Measurements from ENCODE around the gene MGME1. TPM values are rescaled to one million over a fixed set of nuclear protein-coding genes. Genes with fewer than 3 reads are reported as not detected.
A peak's percentile ranks its signal among the peaks of the same experiment; 100 is the strongest.

MGME1 gene
- total RNA-seq, 1 experiment from 2014 or later: 34.9 TPM

DNA sequence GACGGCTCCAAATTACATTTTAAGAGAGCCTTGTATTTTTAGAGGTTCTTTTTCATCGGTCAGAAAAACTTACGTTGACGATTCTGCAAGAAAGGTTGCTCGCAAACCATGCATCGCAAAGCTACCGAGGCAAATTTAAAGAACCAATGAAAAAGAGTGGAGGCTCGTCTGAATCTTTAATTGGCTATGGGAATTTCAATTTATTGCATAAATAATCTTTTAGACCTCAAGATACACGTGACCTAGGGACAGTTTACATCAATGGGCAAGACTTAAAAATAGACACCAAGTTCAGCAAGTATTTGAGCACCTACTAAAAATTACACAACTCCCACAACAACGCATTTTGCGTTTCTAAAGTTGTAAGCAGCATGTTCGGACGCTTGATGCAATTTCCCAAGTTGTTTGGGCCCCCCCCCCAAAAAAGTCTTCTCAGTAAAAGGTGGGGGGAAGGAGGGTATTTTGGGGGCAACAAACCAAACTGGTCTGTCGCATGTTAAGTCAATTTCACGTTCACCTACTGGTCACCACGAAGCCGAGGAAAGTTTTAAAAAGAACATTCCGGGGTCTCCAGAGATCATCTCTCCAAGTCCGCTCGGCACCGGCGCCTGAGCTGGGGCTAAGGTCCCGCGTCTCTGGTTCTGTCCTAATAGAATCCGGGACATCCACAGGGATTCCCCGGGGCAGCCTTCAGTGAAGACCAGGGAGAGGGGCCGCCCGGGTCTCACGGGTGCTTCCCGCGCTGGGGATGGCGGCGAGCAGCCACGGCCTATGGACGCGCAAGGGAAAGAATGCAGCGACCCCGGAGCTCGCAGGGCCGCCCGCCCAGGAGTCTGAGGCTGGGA is 1.1 kb upstream of the MGME1 start:
- peak; percentile 43 for DNase-seq (ENCODE audit: low read depth, low spot score)
- in situ Hi-C loops (cut with HindIII; ENCODE audit: low pct_unique_long_range_greater_than_20kb, low sequenced_read_pairs): no loop called here

DNA sequence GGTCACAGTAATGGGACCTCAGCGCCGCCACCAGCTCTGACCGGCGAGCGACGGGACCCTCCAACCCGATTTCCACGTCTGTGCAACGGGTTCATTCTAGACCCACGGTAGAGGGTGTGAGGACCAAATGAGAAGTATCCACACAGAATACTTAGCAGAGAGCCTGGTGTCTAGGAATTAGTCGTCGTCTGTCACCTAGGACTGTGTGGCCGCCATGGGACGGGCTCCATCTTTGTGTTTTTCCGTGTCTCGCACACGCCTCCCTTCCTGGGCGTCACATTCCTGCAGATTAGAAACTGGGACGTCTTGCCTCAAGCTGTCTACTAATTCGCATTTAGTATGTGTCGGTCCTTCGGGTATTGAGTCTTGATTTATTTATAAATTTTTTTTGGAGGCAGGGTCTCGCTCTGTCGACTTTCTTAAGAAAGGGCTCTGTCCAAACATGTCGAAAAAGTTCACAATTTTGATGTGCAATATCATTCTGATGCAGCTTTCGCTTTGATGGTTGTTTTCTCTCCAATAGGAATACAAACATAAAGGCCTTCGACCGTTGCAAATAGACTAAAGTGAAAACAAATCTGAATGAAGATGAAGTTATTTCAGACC is 563 bp downstream of the MGME1 start:
- DNase-seq (ENCODE audit: low read depth, low spot score): peak; percentile 51
- in situ Hi-C loops (cut with HindIII; ENCODE audit: low pct_unique_long_range_greater_than_20kb, low sequenced_read_pairs): no loop called here

DNA sequence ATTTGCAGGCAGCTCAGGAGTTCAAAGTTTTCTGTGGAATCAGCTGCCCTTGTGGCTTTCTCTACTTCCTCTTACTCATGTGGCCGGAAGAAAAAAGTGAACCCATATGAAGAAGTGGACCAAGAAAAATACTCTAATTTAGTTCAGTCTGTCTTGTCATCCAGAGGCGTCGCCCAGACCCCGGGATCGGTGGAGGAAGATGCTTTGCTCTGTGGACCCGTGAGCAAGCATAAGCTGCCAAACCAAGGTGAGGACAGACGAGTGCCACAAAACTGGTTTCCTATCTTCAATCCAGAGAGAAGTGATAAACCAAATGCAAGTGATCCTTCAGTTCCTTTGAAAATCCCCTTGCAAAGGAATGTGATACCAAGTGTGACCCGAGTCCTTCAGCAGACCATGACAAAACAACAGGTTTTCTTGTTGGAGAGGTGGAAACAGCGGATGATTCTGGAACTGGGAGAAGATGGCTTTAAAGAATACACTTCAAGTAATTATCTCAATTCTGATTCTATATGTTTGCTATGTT is 1.1 kb downstream of the MGME1 start:
- in situ Hi-C loops (cut with HindIII; ENCODE audit: low pct_unique_long_range_greater_than_20kb, low sequenced_read_pairs): no loop called here

DNA sequence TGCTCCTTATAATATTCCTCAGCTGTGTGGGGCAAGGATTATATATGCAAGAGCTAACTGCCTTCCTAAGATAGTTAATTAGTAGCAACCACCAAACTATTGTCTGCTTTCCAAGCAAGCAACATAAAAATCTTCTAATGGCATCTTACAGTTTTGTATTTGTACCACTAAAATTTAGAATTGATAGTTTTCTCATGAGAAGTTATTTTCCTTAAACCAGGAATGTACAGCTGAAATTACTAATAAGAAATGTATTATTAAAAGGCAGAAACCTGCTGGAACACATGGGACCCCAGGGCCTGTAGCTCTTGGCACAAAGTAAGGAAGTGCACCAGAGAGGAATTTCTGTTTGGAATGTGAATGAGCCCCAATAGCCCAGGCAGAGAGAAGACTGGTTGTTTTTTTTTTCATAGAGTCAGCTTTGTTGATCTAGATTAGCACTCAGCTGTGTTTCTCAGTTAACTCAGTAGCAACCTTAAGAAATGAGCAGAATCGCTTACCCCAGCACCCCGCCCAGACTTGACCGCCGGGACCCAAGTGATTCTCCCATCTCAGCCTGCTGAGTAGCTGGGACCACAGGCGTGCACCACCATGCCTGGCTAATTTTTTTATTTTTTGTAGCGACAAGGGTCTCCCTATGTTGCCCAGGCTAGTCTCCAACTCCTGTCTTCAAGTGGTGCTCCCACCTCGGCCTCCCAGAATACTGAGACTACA is 2.6 kb downstream of the MGME1 start:
- in situ Hi-C loops (cut with HindIII; ENCODE audit: low pct_unique_long_range_greater_than_20kb, low sequenced_read_pairs): no loop called here
- peak; percentile 46 for DNase-seq (ENCODE audit: low read depth, low spot score)

More for the DNA sequence above, 1.1 kb downstream of the MGME1 start:
- peak; percentile 56 for DNase-seq (ENCODE audit: low read depth, low spot score)

DNA sequence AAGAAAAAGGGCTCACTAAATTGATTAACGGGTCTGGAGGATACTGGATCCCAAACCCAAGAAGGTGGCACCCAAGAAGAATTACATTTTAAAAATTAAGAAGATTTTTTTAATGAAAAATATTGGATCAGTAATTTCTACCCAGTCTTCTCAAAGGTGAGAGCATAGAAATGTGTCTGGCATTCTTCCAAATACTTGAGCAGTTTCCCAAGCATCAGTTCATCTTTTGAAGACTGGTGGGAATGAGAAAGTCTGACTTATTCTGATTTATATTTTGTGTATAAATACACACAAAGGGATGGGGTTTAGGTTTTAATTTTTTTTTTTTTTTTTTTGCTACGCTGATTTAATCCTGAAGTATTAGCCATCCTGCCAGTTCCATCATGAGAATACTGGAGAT is 3.3 kb downstream of the MGME1 start:
- in situ Hi-C loops (cut with HindIII; ENCODE audit: low pct_unique_long_range_greater_than_20kb, low sequenced_read_pairs): no loop called here
- DNase-seq (ENCODE audit: low read depth, low spot score): no peak

DNA sequence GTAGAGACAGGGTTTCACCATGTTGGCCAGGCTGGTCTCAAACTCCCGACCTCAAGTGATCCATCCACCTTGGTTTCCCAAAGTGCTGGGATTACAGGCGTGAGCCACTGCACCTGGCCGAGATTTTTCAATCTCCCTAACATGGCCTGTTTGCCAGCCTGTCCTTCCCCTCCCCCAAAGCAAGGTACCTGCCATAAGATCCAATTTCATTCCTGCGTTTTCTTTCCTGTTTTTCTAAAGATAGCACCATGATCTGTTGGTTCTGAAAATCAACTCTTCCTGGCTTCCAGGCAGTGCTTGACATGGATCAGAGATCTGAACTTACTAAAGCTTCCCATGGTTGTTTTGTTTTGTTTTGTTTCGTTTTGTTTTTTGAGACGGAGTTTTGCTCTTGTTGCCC is 7.5 kb downstream of the MGME1 start:
- DNase-seq (ENCODE audit: low read depth, low spot score): no peak

DNA sequence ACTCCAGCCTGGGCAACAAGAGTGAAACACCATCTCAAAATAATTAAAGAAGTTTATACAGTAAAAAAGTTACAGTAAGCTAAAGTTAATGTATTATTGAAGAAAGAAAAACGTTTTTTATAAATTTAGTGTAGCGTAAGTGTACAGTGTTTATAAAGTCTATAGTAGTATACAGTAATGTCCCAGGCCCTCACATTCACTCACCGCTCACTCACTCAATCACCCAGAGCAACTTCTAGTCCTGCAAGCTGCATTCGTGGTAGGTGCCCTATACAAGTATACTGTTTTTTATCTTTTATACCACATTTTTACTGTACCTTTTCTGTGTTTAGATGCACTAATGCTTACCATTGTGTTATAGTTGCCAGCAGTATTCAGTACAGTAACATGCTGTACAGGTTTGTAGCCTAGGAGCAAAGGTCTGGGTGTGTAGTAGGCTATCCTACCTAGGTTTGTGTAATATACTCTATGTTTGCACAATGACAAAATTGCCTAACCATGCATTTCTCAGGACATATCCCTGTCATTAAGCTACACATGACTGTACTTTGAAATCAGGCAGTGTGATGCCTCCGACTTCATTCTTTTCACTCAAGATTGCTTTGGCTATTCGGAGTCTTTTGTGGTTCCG is 16.7 kb downstream of the MGME1 start:
- in situ Hi-C loops (cut with HindIII; ENCODE audit: low pct_unique_long_range_greater_than_20kb, low sequenced_read_pairs): no loop called here
- DNase-seq (ENCODE audit: low read depth, low spot score): no peak

More for the DNA sequence above, 7.5 kb downstream of the MGME1 start:
- in situ Hi-C loops (cut with HindIII; ENCODE audit: low pct_unique_long_range_greater_than_20kb, low sequenced_read_pairs): no loop called here

DNA sequence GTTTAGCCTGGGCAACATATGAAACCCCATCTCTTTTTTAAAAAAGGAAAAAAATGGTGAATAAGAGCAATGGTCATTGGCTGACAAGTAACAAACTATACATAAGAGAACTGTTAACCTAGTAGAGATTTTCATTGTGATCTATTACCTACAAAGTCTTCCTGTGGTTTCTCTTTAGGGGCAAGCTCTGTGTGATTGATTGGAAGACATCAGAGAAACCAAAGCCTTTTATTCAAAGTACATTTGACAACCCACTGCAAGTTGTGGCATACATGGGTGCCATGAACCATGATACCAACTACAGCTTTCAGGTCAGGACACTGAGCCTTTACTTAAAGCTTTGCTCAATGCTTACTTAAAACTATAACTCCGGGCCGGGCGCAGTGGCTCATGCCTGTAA is 19.2 kb downstream of the MGME1 start:
- DNase-seq (ENCODE audit: low read depth, low spot score): no peak
- in situ Hi-C loops (cut with HindIII; ENCODE audit: low pct_unique_long_range_greater_than_20kb, low sequenced_read_pairs): no loop called here

DNA sequence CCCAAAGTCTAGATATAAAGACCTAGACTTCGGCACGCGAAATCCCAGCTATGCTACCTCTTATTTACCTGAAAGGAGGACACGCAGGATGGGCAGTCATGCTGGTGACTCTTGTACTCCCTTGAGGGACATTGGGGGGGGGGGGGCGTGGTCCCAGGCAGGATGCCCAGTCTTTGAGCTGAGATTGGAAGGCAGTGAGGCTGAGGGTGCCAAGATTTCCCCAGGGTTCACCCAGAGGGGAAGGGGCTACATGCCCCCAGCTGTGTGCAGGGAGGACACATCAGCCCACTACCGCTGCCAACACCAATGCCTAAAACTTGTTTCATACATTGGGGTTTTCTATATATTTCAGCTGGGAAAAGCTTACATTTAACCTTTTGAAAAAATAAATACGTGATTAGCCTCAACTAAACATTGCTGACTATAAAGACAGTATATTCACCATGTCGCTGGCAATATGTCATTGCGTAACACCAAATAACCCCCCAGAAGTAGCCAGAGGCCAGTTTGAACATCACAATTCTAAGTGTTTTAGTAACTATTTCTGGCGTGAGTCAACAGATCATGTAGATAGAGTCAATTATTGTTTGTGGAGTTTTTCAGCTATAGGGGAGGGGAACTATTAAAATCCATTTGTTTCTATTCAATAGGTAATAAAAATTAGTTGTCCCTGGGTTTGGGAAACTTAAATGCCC is 21.6 kb downstream of the MGME1 start:
- in situ Hi-C loops (cut with HindIII; ENCODE audit: low pct_unique_long_range_greater_than_20kb, low sequenced_read_pairs): no loop called here
- DNase-seq (ENCODE audit: low read depth, low spot score): no peak

DNA sequence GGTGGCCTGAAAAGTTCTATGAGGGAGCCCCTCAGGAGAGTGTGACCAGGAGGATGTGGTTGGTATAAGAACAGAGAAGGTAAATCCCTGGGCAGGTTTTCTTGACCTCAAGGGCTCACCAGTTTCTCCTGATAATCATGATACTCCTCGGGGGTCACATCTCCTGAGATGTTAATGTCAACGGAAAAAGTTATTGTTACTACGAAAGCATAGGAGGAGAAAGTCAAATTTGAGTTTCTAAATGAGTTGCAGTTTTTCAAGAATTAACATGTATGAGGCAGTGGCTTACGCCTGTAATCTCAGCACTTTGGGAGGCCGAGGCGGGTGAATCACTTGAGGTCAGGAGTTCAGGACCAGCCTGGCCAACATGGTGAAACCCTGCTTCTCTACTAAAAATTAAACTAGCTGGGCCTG is 23.4 kb downstream of the MGME1 start:
- DNase-seq (ENCODE audit: low read depth, low spot score): no peak
- in situ Hi-C loops (cut with HindIII; ENCODE audit: low pct_unique_long_range_greater_than_20kb, low sequenced_read_pairs): no loop called here

DNA sequence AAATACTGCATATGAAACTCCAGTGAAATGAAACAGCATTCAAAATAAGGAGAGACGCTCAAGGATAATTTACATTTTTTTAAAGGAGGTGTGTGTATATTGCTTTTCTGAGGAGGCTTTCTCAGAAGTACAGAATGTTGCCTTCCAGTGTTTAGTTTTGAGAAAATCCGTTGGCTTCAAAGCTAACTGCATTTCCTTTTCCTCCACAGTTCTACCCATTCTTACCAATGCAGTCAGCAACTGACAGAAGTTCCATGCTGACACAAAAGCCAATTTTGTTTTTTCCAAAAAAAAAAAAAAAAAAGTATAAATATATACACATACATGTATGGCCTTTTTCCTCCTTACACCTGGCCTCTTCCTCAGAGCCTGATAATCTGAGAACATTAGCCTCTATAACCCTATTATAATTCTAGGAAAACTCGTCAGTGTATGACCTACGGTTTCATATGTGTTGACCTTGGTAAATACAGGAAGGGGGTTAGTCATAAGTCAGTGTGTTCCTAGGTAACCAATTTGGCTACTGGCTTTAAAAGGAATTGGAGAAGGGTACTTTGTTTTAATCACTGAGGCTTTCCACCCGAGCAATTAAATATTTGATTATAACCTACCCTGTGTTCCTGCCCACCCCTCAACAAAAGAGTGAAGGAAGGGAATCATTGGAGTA is 24.2 kb downstream of the MGME1 start:
- DNase-seq (ENCODE audit: low read depth, low spot score): no peak
- in situ Hi-C loops (cut with HindIII; ENCODE audit: low pct_unique_long_range_greater_than_20kb, low sequenced_read_pairs): no loop called here

DNA sequence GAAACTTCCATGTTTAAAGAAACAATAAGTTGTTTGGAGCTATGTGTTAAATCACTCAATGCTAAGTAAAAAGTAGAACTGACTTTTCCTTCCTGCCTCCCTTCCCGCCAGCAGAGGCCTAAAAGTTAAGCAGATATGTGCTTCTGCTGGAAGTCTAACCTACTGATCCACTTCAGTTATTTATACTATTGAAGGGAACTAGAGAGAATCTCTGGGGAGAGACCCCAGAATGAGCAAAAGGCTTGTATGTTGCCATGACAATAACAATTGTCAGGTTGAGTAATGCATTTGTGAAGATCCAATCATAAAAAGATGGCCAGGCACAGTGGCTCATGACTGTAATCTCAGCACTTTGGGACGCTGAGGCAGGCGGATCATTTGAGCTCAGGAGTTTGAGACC is 24.7 kb downstream of the MGME1 start:
- DNase-seq (ENCODE audit: low read depth, low spot score): no peak
- in situ Hi-C loops (cut with HindIII; ENCODE audit: low pct_unique_long_range_greater_than_20kb, low sequenced_read_pairs): no loop called here

DNA sequence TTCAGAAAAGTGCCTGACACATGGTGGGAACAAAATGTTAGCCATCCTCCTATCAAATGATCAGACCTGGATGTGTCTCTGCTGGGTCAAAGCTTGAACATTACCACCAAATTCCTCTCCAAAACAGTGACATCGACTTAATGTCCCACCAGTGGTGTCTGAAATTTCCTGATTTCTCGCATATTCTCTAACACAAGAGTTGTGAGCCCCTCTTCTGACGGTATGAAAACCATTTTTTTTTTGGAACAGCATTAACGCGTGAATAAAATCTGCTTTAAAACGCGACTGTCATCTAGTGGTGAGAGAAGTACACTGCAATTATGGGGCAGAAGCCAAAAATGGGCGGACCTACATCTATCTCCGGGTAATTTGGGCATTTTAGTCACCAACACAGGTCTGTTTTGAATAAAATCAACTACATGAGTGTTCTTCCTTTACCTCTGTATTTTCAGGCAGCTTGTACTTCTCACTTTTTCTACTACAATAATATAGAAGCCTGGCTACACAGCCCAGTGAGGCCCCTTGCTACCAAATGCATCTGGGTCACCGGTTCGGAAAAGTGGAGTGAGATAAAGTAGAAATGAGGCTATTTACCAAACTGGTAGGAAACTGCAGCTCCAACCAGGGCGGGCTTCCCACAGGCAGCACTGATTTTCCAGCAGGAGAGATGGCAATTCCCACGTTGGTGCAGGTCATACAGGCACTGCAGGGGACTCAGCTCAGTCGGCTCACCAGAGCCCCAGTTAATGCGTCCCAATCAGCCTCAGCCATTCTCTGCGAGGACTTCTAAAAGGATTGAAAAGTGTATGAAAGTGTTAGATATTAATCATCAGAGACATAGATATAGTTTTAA is 27.4 kb downstream of the MGME1 start:
- peak; percentile 82 for DNase-seq (ENCODE audit: low read depth, low spot score)
- in situ Hi-C loops (cut with HindIII; ENCODE audit: low pct_unique_long_range_greater_than_20kb, low sequenced_read_pairs): no loop called here

DNA sequence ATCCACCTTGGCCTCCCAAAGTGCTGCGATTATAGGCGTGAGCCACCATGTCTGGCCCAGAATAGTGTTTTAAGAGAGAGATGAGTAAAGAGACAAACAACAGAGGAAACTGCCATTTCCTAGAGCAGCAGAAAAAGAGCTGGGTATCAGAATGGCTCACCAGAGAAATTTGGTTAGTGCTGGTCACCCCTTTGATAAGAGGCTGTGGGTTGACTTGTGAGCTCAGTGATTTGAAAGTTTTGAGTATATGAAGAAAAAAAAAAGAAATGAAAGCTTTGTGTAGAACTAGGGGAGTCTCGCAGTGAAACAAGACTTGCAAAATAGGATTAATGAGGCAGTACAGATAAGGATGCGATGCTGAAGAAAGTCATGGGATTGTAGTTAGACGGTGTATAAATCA is 29.6 kb downstream of the MGME1 start:
- DNase-seq (ENCODE audit: low read depth, low spot score): no peak
- in situ Hi-C loops (cut with HindIII; ENCODE audit: low pct_unique_long_range_greater_than_20kb, low sequenced_read_pairs): no loop called here

DNA sequence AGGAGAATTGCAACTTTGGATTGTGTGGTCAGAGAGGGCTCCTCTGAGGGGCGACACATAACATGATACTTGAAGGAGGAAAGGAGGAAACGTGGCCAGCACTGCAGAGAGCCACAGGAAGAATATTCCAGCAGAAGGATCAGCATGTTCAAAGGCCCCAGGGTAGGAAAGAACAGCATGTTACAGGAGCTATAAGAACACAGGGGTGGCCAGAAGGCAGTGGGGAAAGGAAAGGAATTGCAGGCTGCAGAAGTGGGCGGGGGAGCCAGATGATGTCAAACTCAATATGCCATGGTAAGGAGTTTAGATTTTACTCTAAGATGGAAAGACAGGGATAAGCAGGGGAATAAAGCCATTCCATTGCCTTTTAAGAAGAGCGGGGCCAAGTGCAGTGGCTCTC is 30.7 kb downstream of the MGME1 start:
- no peak for DNase-seq (ENCODE audit: low read depth, low spot score)
- in situ Hi-C loops (cut with HindIII; ENCODE audit: low pct_unique_long_range_greater_than_20kb, low sequenced_read_pairs): no loop called here
